Measurements from ENCODE around the gene PHLPP2.

Gene PHLPP2

DNA sequence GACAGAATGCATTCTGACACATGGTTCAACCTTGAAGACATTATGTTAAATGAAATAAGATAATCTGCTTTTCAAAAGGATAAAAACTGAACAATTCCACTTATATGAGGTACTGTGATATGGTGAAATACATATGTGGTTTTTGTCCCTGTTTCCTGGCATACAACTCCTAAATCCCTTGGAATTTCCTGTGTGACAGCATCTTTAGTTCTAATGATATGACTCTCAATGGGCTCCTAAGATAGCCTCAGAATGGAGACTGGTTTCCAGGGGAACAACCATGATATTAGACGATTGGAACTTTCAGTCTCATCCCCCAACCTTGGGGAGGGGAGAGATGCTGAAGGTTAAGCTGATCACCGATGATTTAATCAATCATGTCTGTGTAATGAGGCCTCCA is 37.7 kb upstream of the PHLPP2 start:
- Histone ChIP-seq H3K23ac (ENCODE audit: low read length) (no peak overlapping the region), H3K4me1 (ENCODE audit: control insufficient read depth in 1 of 2, insufficient read depth in 2 of 2, low read length in 2 of 2) (no peaks in the 10 kb centered on the region), H3K9me3 (ENCODE audit: insufficient read depth, low read depth, low read length) (no peaks in the 10 kb centered on the region), H2BK120ac (ENCODE audit: insufficient read depth, low read length, poor library complexity) (no peak overlapping the region), H3K79me2 (ENCODE audit: control insufficient read depth, insufficient read depth, low read length, poor library complexity) (no peaks in the 10 kb centered on the region), H3K14ac (ENCODE audit: low read length) (no peak overlapping the region), H2AK5ac (ENCODE audit: low read length) (no peak overlapping the region), H2BK5ac (ENCODE audit: low read depth, low read length, poor library complexity) (no peak overlapping the region), H2BK12ac (ENCODE audit: low read length) (no peak overlapping the region), H3K27me3 (ENCODE audit: insufficient read depth, low read length) (no peaks in the 10 kb centered on the region), H4K91ac (ENCODE audit: low read depth, low read length) (no peak overlapping the region), H3K79me1 (ENCODE audit: low read length) (no peaks in the 10 kb centered on the region), H2AFZ (ENCODE audit: insufficient read depth, low read length, poor library complexity) (no peak overlapping the region), H3K4me2 (ENCODE audit: low read length) (no peak overlapping the region), H3K36me3 (ENCODE audit: control insufficient read depth in 1 of 2, insufficient read depth in 2 of 2, low read length in 2 of 2) (peaks cover 22 to 29% of the 10 kb centered on the region in 2 experiments), H4K12ac (ENCODE audit: low read depth, low read length) (no peak overlapping the region), H3K4me3 (ENCODE audit: low read depth, low read length) (no peak overlapping the region), H4K8ac (ENCODE audit: low read depth, low read length) (no peak overlapping the region), H3K4ac (ENCODE audit: low read depth, low read length) (no peak overlapping the region), H3K18ac (ENCODE audit: low read length) (no peak overlapping the region), H3K9ac (ENCODE audit: low read length) (peak overlapping the region; percentile 44), H3K27ac (ENCODE audit: low read depth, low read length) (no peak overlapping the region)
- WGBS (ENCODE audit: extremely low coverage, insufficient coverage, insufficient read length): no CpG with 5 or more reads among the region's 2 CpGs
- no peak for DNase-seq

GRCh38 chr16:71761097-71761496 is 36.6 kb upstream of the PHLPP2 start:
- Histone ChIP-seq H3K18ac (ENCODE audit: low read length) (no peak overlapping the region), H3K14ac (ENCODE audit: low read length) (no peak overlapping the region), H2BK120ac (ENCODE audit: insufficient read depth, low read length, poor library complexity) (no peak overlapping the region), H3K27ac (ENCODE audit: low read depth, low read length) (no peak overlapping the region), H3K4me3 (ENCODE audit: low read depth, low read length) (no peak overlapping the region), H3K9me3 (ENCODE audit: insufficient read depth, low read depth, low read length) (no peaks in the 10 kb centered on the region), H4K12ac (ENCODE audit: low read depth, low read length) (no peak overlapping the region), H3K79me2 (ENCODE audit: control insufficient read depth, insufficient read depth, low read length, poor library complexity) (no peaks in the 10 kb centered on the region), H2BK5ac (ENCODE audit: low read depth, low read length, poor library complexity) (no peak overlapping the region), H3K23ac (ENCODE audit: low read length) (no peak overlapping the region), H3K9ac (ENCODE audit: low read length) (no peak overlapping the region), H4K8ac (ENCODE audit: low read depth, low read length) (no peak overlapping the region), H3K79me1 (ENCODE audit: low read length) (no peaks in the 10 kb centered on the region), H2AK5ac (ENCODE audit: low read length) (no peak overlapping the region), H3K4me1 (ENCODE audit: control insufficient read depth in 1 of 2, insufficient read depth in 2 of 2, low read length in 2 of 2) (no peaks in the 10 kb centered on the region), H4K91ac (ENCODE audit: low read depth, low read length) (no peak overlapping the region), H3K36me3 (ENCODE audit: control insufficient read depth in 1 of 2, insufficient read depth in 2 of 2, low read length in 2 of 2) (peaks cover 29 to 36% of the 10 kb centered on the region in 2 experiments), H3K27me3 (ENCODE audit: insufficient read depth, low read length) (no peaks in the 10 kb centered on the region), H2AFZ (ENCODE audit: insufficient read depth, low read length, poor library complexity) (no peak overlapping the region), H2BK12ac (ENCODE audit: low read length) (no peak overlapping the region), H3K4ac (ENCODE audit: low read depth, low read length) (no peak overlapping the region), H3K4me2 (ENCODE audit: low read length) (no peak overlapping the region)
- no peak for DNase-seq
- no CpG with 5 or more reads among the region's 2 CpGs for WGBS (ENCODE audit: extremely low coverage, insufficient coverage, insufficient read length)

- H4K12ac ChIP-seq (ENCODE audit: low read depth, low read length): no peak overlapping the region
- no peaks in the 10 kb centered on the region for H3K79me2 ChIP-seq (ENCODE audit: control insufficient read depth, insufficient read depth, low read length, poor library complexity)
- no peak overlapping the region for H3K4me2 ChIP-seq (ENCODE audit: low read length)
- no peak overlapping the region for H3K4me3 ChIP-seq (ENCODE audit: low read depth, low read length)
- no peaks in the 10 kb centered on the region for H3K27me3 ChIP-seq (ENCODE audit: insufficient read depth, low read length)
- H3K36me3 ChIP-seq (ENCODE audit: control insufficient read depth in 1 of 2, insufficient read depth in 2 of 2, low read length in 2 of 2): peaks cover 39 to 51% of the 10 kb centered on the region in 2 experiments
- no peak overlapping the region for H2BK120ac ChIP-seq (ENCODE audit: insufficient read depth, low read length, poor library complexity)
- H2AFZ ChIP-seq (ENCODE audit: insufficient read depth, low read length, poor library complexity): no peak overlapping the region
- WGBS (ENCODE audit: extremely low coverage, insufficient coverage, insufficient read length): no CpG with 5 or more reads among the region's 5 CpGs
- H3K9ac ChIP-seq (ENCODE audit: low read length): no peak overlapping the region
- no peaks in the 10 kb centered on the region for H3K79me1 ChIP-seq (ENCODE audit: low read length)
- no peak for DNase-seq
- H4K8ac ChIP-seq (ENCODE audit: low read depth, low read length): no peak overlapping the region
- H3K4ac ChIP-seq (ENCODE audit: low read depth, low read length): no peak overlapping the region
- no peak overlapping the region for H4K91ac ChIP-seq (ENCODE audit: low read depth, low read length)
- no peaks in the 10 kb centered on the region for H3K9me3 ChIP-seq (ENCODE audit: insufficient read depth, low read depth, low read length)
- H2BK5ac ChIP-seq (ENCODE audit: low read depth, low read length, poor library complexity): no peak overlapping the region
- no peaks in the 10 kb centered on the region for H3K4me1 ChIP-seq (ENCODE audit: control insufficient read depth in 1 of 2, insufficient read depth in 2 of 2, low read length in 2 of 2)
- no peak overlapping the region for H3K27ac ChIP-seq (ENCODE audit: low read depth, low read length)
- H2AK5ac ChIP-seq (ENCODE audit: low read length): no peak overlapping the region
- H3K14ac ChIP-seq (ENCODE audit: low read length): no peak overlapping the region
- H3K23ac ChIP-seq (ENCODE audit: low read length): no peak overlapping the region
- H2BK12ac ChIP-seq (ENCODE audit: low read length): no peak overlapping the region
- no peak overlapping the region for H3K18ac ChIP-seq (ENCODE audit: low read length)
Observed at GRCh38 chr16:71758293-71758760, 33.8 kb upstream of the PHLPP2 start.

DNA sequence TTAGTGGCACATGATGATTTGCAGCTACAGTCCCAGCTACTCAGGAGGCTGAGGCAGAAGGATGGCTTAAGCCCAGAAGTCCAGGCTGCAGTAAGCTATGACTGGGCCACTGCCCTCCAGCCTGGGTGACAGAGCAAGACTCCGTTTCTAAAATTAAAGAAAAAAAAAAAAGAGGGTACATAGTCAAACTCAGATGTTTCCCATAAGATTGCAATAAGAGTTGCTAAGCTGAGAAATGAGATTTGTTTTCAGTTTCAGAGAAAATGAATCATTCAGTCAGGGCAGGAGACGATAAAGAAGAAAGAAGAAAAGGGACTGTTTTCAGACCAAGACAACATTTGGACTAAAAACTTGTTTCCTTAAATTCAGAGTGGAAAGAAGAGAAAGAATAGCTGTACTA is 30.2 kb upstream of the PHLPP2 start:
- Histone ChIP-seq H3K27ac (ENCODE audit: low read depth, low read length) (no peak overlapping the region), H2AFZ (ENCODE audit: insufficient read depth, low read length, poor library complexity) (no peak overlapping the region), H3K79me1 (ENCODE audit: low read length) (no peaks in the 10 kb centered on the region), H3K79me2 (ENCODE audit: control insufficient read depth, insufficient read depth, low read length, poor library complexity) (no peaks in the 10 kb centered on the region), H3K4me3 (ENCODE audit: low read depth, low read length) (no peak overlapping the region), H3K27me3 (ENCODE audit: insufficient read depth, low read length) (no peaks in the 10 kb centered on the region), H3K14ac (ENCODE audit: low read length) (no peak overlapping the region), H3K36me3 (ENCODE audit: control insufficient read depth in 1 of 2, insufficient read depth in 2 of 2, low read length in 2 of 2) (peaks cover 29 to 39% of the 10 kb centered on the region in 2 experiments), H4K12ac (ENCODE audit: low read depth, low read length) (no peak overlapping the region), H4K91ac (ENCODE audit: low read depth, low read length) (no peak overlapping the region), H3K4me2 (ENCODE audit: low read length) (no peak overlapping the region), H2BK12ac (ENCODE audit: low read length) (no peak overlapping the region), H3K23ac (ENCODE audit: low read length) (no peak overlapping the region), H2BK5ac (ENCODE audit: low read depth, low read length, poor library complexity) (no peak overlapping the region), H3K4me1 (ENCODE audit: control insufficient read depth in 1 of 2, insufficient read depth in 2 of 2, low read length in 2 of 2) (no peaks in the 10 kb centered on the region), H3K9me3 (ENCODE audit: insufficient read depth, low read depth, low read length) (no peaks in the 10 kb centered on the region), H3K4ac (ENCODE audit: low read depth, low read length) (no peak overlapping the region), H4K8ac (ENCODE audit: low read depth, low read length) (no peak overlapping the region), H2BK120ac (ENCODE audit: insufficient read depth, low read length, poor library complexity) (no peak overlapping the region), H3K18ac (ENCODE audit: low read length) (no peak overlapping the region), H3K9ac (ENCODE audit: low read length) (no peak overlapping the region), H2AK5ac (ENCODE audit: low read length) (no peak overlapping the region)
- no peak for DNase-seq
- WGBS (ENCODE audit: extremely low coverage, insufficient coverage, insufficient read length): no CpG with 5 or more reads among the region's 2 CpGs

All from trophoblast cell (in vitro differentiated cells and primary cell).